Measurements from ENCODE around the gene LRP8.
"Not testable (repeated sequence)": the region's sequence is repeated elsewhere in the genome, so short reads cannot be mapped to it uniquely, and the experiment has no call there.

Gene LRP8

GRCh38 chr1:53284224-53285020, 43.4 kb downstream of the LRP8 start:
- no peak for DNase-seq (ENCODE audit: low read depth, low spot score)

GRCh38 chr1:53283156-53283555, 44.7 kb downstream of the LRP8 start:
- not testable (repeated sequence) for DNase-seq (ENCODE audit: low read depth, low spot score)

GRCh38 chr1:53281133-53281532, 46.7 kb downstream of the LRP8 start:
- no peak for DNase-seq (ENCODE audit: low read depth, low spot score)

GRCh38 chr1:53280496-53280895, 47.4 kb downstream of the LRP8 start:
- DNase-seq (ENCODE audit: low read depth, low spot score): no peak

GRCh38 chr1:53279296-53280200, 48.3 kb downstream of the LRP8 start:
- DNase-seq (ENCODE audit: low read depth, low spot score): no peak

GRCh38 chr1:53278298-53278725, 49.6 kb downstream of the LRP8 start:
- DNase-seq (ENCODE audit: low read depth, low spot score): peak; percentile 51

GRCh38 chr1:53277326-53277725, 50.5 kb downstream of the LRP8 start:
- DNase-seq (ENCODE audit: low read depth, low spot score): no peak

- no peak for DNase-seq (ENCODE audit: low read depth, low spot score)
Measured at GRCh38 chr1:53276902-53277281, 51.0 kb downstream of the LRP8 start.

GRCh38 chr1:53276153-53276901, 51.5 kb downstream of the LRP8 start:
- no peak for DNase-seq (ENCODE audit: low read depth, low spot score)

- DNase-seq (ENCODE audit: low read depth, low spot score): no peak
Measured at GRCh38 chr1:53275566-53275965, 52.3 kb downstream of the LRP8 start.

- no peak for DNase-seq (ENCODE audit: low read depth, low spot score)
Measured at GRCh38 chr1:53274541-53275185, 53.2 kb downstream of the LRP8 start.

GRCh38 chr1:53274026-53274425, 53.8 kb downstream of the LRP8 start:
- DNase-seq (ENCODE audit: low read depth, low spot score): no peak

GRCh38 chr1:53273526-53273925, 54.3 kb downstream of the LRP8 start:
- DNase-seq (ENCODE audit: low read depth, low spot score): no peak

- DNase-seq (ENCODE audit: low read depth, low spot score): no peak
Measured at GRCh38 chr1:53272349-53272748, 55.5 kb downstream of the LRP8 start.

GRCh38 chr1:53271446-53272090, 56.3 kb downstream of the LRP8 start:
- no peak for DNase-seq (ENCODE audit: low read depth, low spot score)

- no peak for DNase-seq (ENCODE audit: low read depth, low spot score)
Measured at GRCh38 chr1:53270873-53271272, 57.0 kb downstream of the LRP8 start.

GRCh38 chr1:53270107-53270506, 57.8 kb downstream of the LRP8 start:
- no peak for DNase-seq (ENCODE audit: low read depth, low spot score)

GRCh38 chr1:53267761-53268160, 60.1 kb downstream of the LRP8 start:
- no peak for DNase-seq (ENCODE audit: low read depth, low spot score)

- DNase-seq (ENCODE audit: low read depth, low spot score): no peak
Measured at GRCh38 chr1:53266038-53266437, 61.8 kb downstream of the LRP8 start.

GRCh38 chr1:53265581-53265980, 62.3 kb downstream of the LRP8 start:
- no peak for DNase-seq (ENCODE audit: low read depth, low spot score)

- no peak for DNase-seq (ENCODE audit: low read depth, low spot score)
Measured at GRCh38 chr1:53264048-53264447, 63.8 kb downstream of the LRP8 start.

Measured in activated CD4-positive, CD25-positive, alpha-beta regulatory T cell treated with anti-CD3 and anti-CD28 coated beads, Interleukin-2, amount 50 U/mL, for 16 hours (primary cell).